OCI-LY7 (cell line): ENCODE data around the gene GMPS. TPM values are rescaled to one million over a fixed set of nuclear protein-coding genes. Genes with fewer than 3 reads are reported as not detected.

Experiments used
- BruUV-seq: library from RNA; stranded (reverse); fragments of 400-500 nt; replicated peaks from 2 replicates; lab custom pipeline; 2021; lab: Mats Ljungman, UMichigan
- CTCF ChIA-PET: fragments of 300-600 bp; sonication (Branson Sonifier 250); formaldehyde crosslinking; loops from one replicate; lab custom pipeline; 2022; ENCODE audit warnings: antibody characterized with exemption; ENCODE audit not compliant: unreplicated experiment; lab: Charles Lee
- POLR2A ChIA-PET: fragments of 300-600 bp; sonication (Branson Sonifier 250); formaldehyde crosslinking; loops from one replicate; lab custom pipeline; 2022; ENCODE audit warnings: antibody characterized with exemption; lab: Charles Lee
- DNase-seq: peaks from one replicate; pipeline ENCODE4 v3.0.0-alpha.2; 2015; ENCODE audit warnings: low spot score
- H2AFZ ChIP-seq: fragments of 200-600 bp; sonication (generic), shearing (Covaris generic); 2 replicates; pipeline ENCODE4 v1.6.1; 2014; ENCODE audit warnings: mild to moderate bottlenecking, antibody characterized with exemption, low read length, moderate library complexity
- H3K27ac ChIP-seq: fragments of 200-600 bp; sonication (generic); 2 replicates; pipeline ENCODE4 v1.5.1; 2014; ENCODE audit warnings: mixed run types, low read depth, mild to moderate bottlenecking, moderate library complexity, low read length, inconsistent platforms; ENCODE audit not compliant: poor library complexity, severe bottlenecking
- H3K36me3 ChIP-seq: fragments of 200-600 bp; sonication (generic); 2 replicates; pipeline ENCODE4 v1.6.1; 2014; ENCODE audit warnings: mild to moderate bottlenecking, antibody characterized with exemption, low read length, moderate library complexity, mixed read lengths; ENCODE audit not compliant: insufficient read depth
- H3K4me1 ChIP-seq: fragments of 200-600 bp; sonication (generic); 2 replicates; pipeline ENCODE4 v1.5.1; 2014; ENCODE audit warnings: mild to moderate bottlenecking, low read length; ENCODE audit not compliant: insufficient read depth, poor library complexity, severe bottlenecking
- H3K4me2 ChIP-seq: fragments of 200-600 bp; sonication (generic); 2 replicates; pipeline ENCODE4 v1.6.1; 2014; ENCODE audit warnings: mild to moderate bottlenecking, low read length
- H3K4me3 ChIP-seq: fragments of 200-600 bp; sonication (generic); 2 replicates; pipeline ENCODE4 v1.5.1; 2014; ENCODE audit warnings: mild to moderate bottlenecking, low read depth, low read length; ENCODE audit not compliant: poor library complexity, severe bottlenecking
- H3K79me2 ChIP-seq: fragments of 200-600 bp; sonication (generic); 2 replicates; pipeline ENCODE4 v1.6.1; 2016; ENCODE audit warnings: low read depth, mild to moderate bottlenecking, low read length, moderate library complexity, mixed read lengths; ENCODE audit not compliant: insufficient read depth
- H3K9me2 ChIP-seq: fragments of 200-600 bp; sonication (generic); 2 replicates; pipeline ENCODE4 v1.6.1; 2016; ENCODE audit warnings: mild to moderate bottlenecking, low read length, mixed read lengths; ENCODE audit not compliant: insufficient read depth
- H3K9me3 ChIP-seq: fragments of 200-600 bp; sonication (generic); 2 replicates; pipeline ENCODE4 v1.6.1; 2014; ENCODE audit warnings: mild to moderate bottlenecking, mixed run types, low read length, mixed read lengths
- H4K20me1 ChIP-seq: fragments of 200-600 bp; sonication (generic); 2 replicates; pipeline ENCODE4 v1.6.1; 2014; ENCODE audit warnings: mild to moderate bottlenecking, antibody characterized with exemption, low read length, moderate library complexity, mixed read lengths; ENCODE audit not compliant: insufficient read depth
- CTCF ChIP-seq: fragments of 200-600 bp; sonication (generic); conservative IDR thresholded peaks from 2 replicates; pipeline ENCODE4 v1.5.1; 2014; ENCODE audit warnings: mild to moderate bottlenecking, antibody characterized with exemption, low read length, moderate library complexity, mixed read lengths
- EZH2phosphoT487 ChIP-seq: fragments of 200-600 bp; sonication (generic); IDR thresholded peaks from 2 replicates; pipeline ENCODE4 v1.6.1; 2018; ENCODE audit warnings: low read depth, borderline replicate concordance, mild to moderate bottlenecking, mixed run types, antibody characterized with exemption, low read length, moderate library complexity, mixed read lengths
- intact Hi-C: fragments of 100-400 bp; cut with micrococcal nuclease; formaldehyde crosslinking; loops from one replicate; pipeline ENCODE4 v1.10.0; 2022; ENCODE audit not compliant: unreplicated experiment
- total RNA-seq, 2 experiments: library from RNA; depleted of rRNA in 1 of 2; stranded (reverse); fragments of >200 nt in 1 of 2; shearing (Covaris generic) in 1 of 2; gene quantifications; 2 replicates each; pipeline ENCODE4 v1.2.3, GENCODE V29; 2014 to 2022

The GMPS gene
- total RNA-seq, 2 experiments from 2014 or later, result 37.6 to 116 TPM

DNA sequence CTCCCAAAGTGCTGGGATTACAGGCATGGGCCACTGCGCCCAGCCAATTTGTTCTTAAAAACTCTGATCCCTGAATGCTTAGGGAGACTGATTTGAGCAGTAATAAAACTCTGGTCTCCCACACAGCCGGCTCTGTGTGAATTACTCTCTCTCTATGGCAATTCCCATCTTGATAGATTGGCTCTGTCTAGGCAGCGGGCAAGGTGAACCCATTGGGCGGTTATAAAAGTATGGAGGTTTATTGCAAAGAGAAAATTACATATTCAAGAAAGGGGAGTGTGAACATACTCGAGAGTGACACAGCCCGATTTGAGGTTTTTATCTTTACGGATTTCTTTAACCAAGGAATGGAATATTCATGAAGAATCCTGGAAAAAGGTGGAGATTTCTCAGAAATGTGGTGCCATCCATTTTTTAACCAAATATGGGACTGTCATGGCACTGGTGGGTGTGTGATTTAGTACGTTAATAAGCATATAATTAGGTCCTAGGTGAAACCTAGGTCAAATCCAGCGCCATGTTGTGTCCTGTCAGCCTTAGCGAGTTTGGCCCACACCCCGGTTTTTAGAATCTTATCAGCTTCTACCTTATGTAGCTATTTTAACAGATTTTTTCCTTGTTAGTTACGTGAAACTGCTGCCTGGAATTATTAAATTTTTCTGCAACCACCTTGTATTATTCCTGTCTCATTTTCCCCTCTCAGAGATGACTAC lies 7.2 kb upstream of the GMPS start:
- ChIA-PET POLR2A (interaction anchor here (0.7 to 0.8 kb wide), 4 partner anchors 16 to 869 kb away, joined by 4 to 6 read pairs (median 4); no protein-coding TSS in a partner anchor), CTCF (no interaction called here)
- H3K4me3 ChIP-seq, result no peak overlapping the region
- no peaks in the 10 kb centered on the region for H4K20me1 ChIP-seq
- DNase-seq, result no peak
- H3K9me2 ChIP-seq, result no peaks in the 10 kb centered on the region
- H3K9me3 ChIP-seq, result peaks cover 6% of the 10 kb centered on the region; the same call in 1 of the 2 replicates
- H3K36me3 ChIP-seq, result no peaks in the 10 kb centered on the region
- intact Hi-C loops, result loop anchor here (10.0 kb wide), 1 partner anchor 508 kb away; no protein-coding TSS in a partner anchor
- no TSS peak for BruUV-seq
- no peak for TF ChIP-seq CTCF
- no peak overlapping the region for H3K4me2 ChIP-seq
- H2AFZ ChIP-seq, result peak overlapping the region; percentile 55; the same call in 1 of the 2 replicates
- no peaks in the 10 kb centered on the region for H3K79me2 ChIP-seq
- H3K27ac ChIP-seq, result no peak overlapping the region
- no peaks in the 10 kb centered on the region for H3K4me1 ChIP-seq

GRCh38 chr3:155869691-155870090 lies 759 bp upstream of the GMPS start:
- Histone ChIP-seq H4K20me1 (peaks cover 22% of the 10 kb centered on the region), H3K9me3 (no peaks in the 10 kb centered on the region), H3K79me2 (peaks cover 41% of the 10 kb centered on the region), H3K27ac (peak overlapping the region; percentile 58), H3K36me3 (peaks cover 8% of the 10 kb centered on the region; the same call in 1 of the 2 replicates), H3K4me3 (peak overlapping the region; percentile 70), H3K9me2 (no peaks in the 10 kb centered on the region), H3K4me1 (peaks cover 20% of the 10 kb centered on the region), H2AFZ (peak overlapping the region; percentile 91), H3K4me2 (peak overlapping the region; percentile 95)
- peak; percentile 29 for DNase-seq
- TSS peak; percentile 95 for BruUV-seq
- ChIA-PET POLR2A (interaction anchor here (0.7 to 2.5 kb wide), 6 partner anchors 9 to 521 kb away, joined by 3 to 16 read pairs (median 4); partner anchors contain the start of gene SLC33A1), CTCF (interaction anchor here (0.6 to 1.0 kb wide), 2 partner anchors 40 to 64 kb away, joined by 3 read pairs; no protein-coding TSS in a partner anchor)
- intact Hi-C loops, result loop anchor here (1.0 to 10.0 kb wide), 6 partner anchors 15 to 1295 kb away; partner anchors contain the start of genes CCNL1, MME and SLC33A1
- TF ChIP-seq EZH2phosphoT487 (no peak), CTCF (no peak)
